ACC112 (cell line): ENCODE data around the gene STAB2.
"Not testable (repeated sequence)": the region's sequence is repeated elsewhere in the genome, so short reads cannot be mapped to it uniquely, and the experiment has no call there.

Experiments used
- H2AFZ ChIP-seq: fragments of 200-600 bp; sonication (generic); one replicate; pipeline ENCODE4 v1.6.0; 2017; ENCODE audit warnings: antibody characterized with exemption, low read length; ENCODE audit not compliant: unreplicated experiment
- H3K27ac ChIP-seq: fragments of 200-600 bp; sonication (generic); 2 replicates; pipeline ENCODE4 v1.5.1; 2014; ENCODE audit warnings: low read depth, mild to moderate bottlenecking, antibody characterized with exemption, low read length, moderate library complexity
- H3K27me3 ChIP-seq: fragments of 200-600 bp; sonication (generic); 2 replicates; pipeline ENCODE4 v1.6.1; 2014; ENCODE audit warnings: mild to moderate bottlenecking, antibody characterized with exemption, low read length, moderate library complexity, mixed read lengths; ENCODE audit not compliant: insufficient read depth
- H3K36me3 ChIP-seq: fragments of 200-600 bp; sonication (generic); 2 replicates; pipeline ENCODE4 v1.6.1; 2016; ENCODE audit warnings: mild to moderate bottlenecking, antibody characterized with exemption, low read length, moderate library complexity, mixed read lengths; ENCODE audit not compliant: insufficient read depth
- H3K4me1 ChIP-seq: fragments of 200-600 bp; sonication (generic); one replicate; pipeline ENCODE4 v1.6.1; 2016; ENCODE audit warnings: low read length, mixed read lengths; ENCODE audit not compliant: insufficient read depth, unreplicated experiment, control insufficient read depth
- H3K4me3 ChIP-seq: fragments of 200-600 bp; sonication (generic); 2 replicates; pipeline ENCODE4 v1.5.1; 2014; ENCODE audit warnings: mild to moderate bottlenecking, low read depth, low read length
- H3K79me2 ChIP-seq: fragments of 200-600 bp; sonication (generic); one replicate; pipeline ENCODE4 v1.6.0; 2016; ENCODE audit warnings: low read length; ENCODE audit not compliant: control insufficient read depth, unreplicated experiment, insufficient read depth

The STAB2 gene

DNA sequence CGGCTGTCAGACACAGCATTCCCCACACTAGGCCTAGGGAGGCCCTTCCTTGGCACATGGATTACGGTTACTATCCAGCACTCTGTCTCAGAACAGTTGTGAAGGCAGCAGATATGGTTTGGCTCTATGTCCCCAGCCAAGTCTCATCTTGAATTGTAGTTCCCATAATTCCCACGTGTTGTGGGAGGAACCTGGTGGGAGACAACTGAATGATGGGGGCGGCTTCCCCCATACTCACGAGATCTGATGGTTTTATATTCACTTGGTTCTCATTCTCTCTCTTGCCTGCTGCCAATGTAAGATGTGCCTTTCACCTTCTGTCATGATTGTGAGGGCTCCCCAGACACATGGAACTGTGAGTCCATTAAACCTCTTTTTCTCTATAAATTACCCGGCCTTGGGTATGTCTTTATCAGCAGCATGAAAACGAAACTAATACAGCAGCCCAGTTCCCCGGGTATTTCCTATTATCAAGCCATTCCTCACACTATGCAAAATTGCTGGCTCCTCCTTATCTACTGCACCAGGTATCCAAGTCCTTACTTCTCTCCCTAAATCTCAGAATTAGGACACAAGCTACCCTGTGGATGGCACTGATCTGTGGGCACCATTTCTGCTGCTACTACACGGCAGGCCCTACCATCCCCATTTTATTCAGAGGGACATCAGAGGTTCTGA, 220.6 kb downstream of the STAB2 start:
- no peak overlapping the region for H3K4me3 ChIP-seq
- H2AFZ ChIP-seq = no peak overlapping the region
- no peaks in the 10 kb centered on the region for H3K36me3 ChIP-seq
- no peaks in the 10 kb centered on the region for H3K79me2 ChIP-seq
- H3K27ac ChIP-seq = 0 out of 2 replicates have a peak overlapping the region, but pooled peaks have one; percentile 91
- H3K27me3 ChIP-seq = no peaks in the 10 kb centered on the region
- H3K4me1 ChIP-seq = peaks cover 32% of the 10 kb centered on the region

DNA sequence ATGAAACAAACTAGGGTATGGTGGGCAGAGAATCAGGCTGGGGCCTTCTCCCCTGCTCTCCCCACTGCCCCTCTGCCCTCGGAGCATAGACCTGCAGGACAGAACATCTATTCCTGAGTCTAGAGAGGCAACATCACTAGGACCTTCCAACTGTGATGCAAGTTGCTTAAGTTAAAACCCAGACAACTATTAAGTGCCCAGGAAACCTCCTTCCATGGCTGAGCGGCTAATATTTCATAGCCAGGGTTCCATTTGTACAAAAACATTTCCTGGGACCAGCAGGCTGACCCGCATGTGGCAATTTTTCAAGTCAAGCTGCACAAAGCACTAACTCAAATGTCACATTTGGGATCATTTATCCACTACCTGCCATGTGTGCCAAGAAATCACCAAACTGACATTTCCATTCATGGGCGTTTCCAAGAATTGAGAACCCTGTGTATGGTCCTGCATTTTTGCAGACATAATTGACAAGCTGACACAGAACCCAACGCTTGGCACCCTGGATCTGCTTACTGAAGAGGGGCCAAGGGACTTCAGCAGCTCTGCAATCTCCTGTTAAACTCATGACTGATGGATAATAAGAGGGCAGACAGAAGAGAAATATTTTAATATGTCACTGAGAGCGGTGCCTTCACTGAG, 221.3 kb downstream of the STAB2 start:
- Histone ChIP-seq H2AFZ (no peak overlapping the region), H3K4me3 (no peak overlapping the region), H3K4me1 (peaks cover 30% of the 10 kb centered on the region), H3K27ac (no peak overlapping the region), H3K79me2 (no peaks in the 10 kb centered on the region), H3K27me3 (no peaks in the 10 kb centered on the region), H3K36me3 (no peaks in the 10 kb centered on the region)

DNA sequence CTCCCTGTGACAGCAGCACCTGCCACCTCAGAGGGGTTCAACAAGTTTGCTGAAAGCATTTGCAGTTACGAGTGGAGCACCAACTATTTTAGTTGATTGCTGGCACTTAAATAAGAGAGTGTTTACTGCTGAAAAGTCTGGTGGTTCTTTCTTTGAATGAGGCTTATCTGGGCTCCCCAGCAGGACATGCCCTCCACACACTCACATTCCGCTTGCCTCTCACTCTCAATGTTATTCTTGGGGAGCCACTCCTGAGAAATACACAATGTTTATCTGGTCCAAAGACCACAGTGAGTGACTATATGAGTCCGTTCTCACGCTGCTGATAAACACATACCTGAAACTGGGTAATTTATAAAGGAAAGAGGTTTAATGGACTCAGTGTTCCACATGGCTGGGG, 222.1 kb downstream of the STAB2 start:
- Histone ChIP-seq H3K27ac (no peak overlapping the region), H3K27me3 (no peaks in the 10 kb centered on the region), H2AFZ (no peak overlapping the region), H3K79me2 (no peaks in the 10 kb centered on the region), H3K4me1 (peaks cover 28% of the 10 kb centered on the region), H3K36me3 (no peaks in the 10 kb centered on the region), H3K4me3 (no peak overlapping the region)

GRCh38 chr12:103809639-103810038, 222.6 kb downstream of the STAB2 start:
- not testable (repeated sequence) for H3K36me3 ChIP-seq, H3K79me2 ChIP-seq

DNA sequence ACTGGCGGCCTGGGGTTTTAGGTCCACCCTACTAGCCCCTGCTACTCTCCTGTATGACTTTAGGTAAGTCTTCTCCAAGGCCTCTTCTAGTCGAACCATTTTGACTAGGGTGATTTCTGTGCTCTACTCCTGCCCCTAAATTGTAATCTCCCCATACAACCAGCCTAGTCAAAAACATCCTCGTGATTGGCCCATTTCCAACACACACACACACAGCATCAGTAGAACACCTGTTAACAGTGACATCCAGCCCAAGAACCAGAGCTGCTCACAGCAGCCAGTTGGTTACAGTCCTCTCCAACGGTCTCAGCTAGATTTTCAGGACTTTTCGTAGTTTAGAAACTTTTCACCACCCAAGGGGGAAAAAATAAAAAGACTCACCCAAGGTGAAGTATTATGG, 223.0 kb downstream of the STAB2 start:
- no peak overlapping the region for H2AFZ ChIP-seq
- H3K36me3 ChIP-seq = no peaks in the 10 kb centered on the region
- H3K79me2 ChIP-seq = no peaks in the 10 kb centered on the region
- H3K4me1 ChIP-seq = peaks cover 22% of the 10 kb centered on the region
- H3K27me3 ChIP-seq = no peaks in the 10 kb centered on the region
- no peak overlapping the region for H3K27ac ChIP-seq
- no peak overlapping the region for H3K4me3 ChIP-seq

More at GRCh38 chr12:103809639-103810038, 222.6 kb downstream of the STAB2 start:
- not testable (repeated sequence) for H3K27me3 ChIP-seq, H3K4me3 ChIP-seq, H3K27ac ChIP-seq, H2AFZ ChIP-seq
- H3K4me1 ChIP-seq = peaks cover 23% of the 10 kb centered on the region

DNA sequence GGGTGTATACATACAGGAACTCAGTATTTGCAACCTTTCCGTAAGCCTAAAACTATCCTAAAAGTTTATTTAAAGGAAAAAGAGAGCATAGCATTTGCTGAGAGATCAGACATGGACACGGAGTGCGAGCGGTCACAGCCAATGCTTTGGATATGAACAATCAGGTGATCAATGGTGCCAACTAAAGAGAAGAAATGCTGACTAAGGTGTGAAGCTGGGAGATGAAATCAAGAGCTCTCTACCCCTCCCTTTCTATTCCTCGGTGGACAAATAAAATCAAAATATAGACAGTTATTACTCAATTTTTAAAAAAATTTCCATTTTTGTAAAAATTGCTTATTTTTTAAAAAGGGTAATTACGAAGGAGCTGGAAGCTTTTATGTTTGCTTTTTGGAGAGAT, 224.7 kb downstream of the STAB2 start:
- H3K4me1 ChIP-seq = peaks cover 8% of the 10 kb centered on the region
- no peak overlapping the region for H2AFZ ChIP-seq
- no peak overlapping the region for H3K27ac ChIP-seq
- no peaks in the 10 kb centered on the region for H3K79me2 ChIP-seq
- H3K27me3 ChIP-seq = no peaks in the 10 kb centered on the region
- no peaks in the 10 kb centered on the region for H3K36me3 ChIP-seq
- H3K4me3 ChIP-seq = no peak overlapping the region

DNA sequence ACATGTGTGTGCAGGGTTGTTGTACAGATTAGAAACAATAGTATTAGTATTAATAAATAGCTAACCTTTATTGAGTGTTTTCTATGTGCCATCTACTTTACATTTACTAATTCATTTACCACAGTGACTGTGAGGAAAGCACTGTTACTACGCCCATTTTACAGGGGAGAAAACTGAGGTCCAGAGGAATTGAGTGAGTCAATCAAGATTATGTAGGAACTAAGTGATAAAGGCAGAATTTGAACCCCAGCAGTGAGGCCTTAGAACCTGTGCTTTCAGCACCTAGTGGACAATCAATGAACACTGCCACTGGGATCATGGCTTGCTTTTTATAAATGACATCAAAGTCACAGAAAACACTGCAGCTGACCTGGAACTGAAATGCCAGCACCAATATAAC, 225.7 kb downstream of the STAB2 start:
- no peaks in the 10 kb centered on the region for H3K4me1 ChIP-seq
- H3K79me2 ChIP-seq = no peaks in the 10 kb centered on the region
- no peaks in the 10 kb centered on the region for H3K36me3 ChIP-seq
- no peak overlapping the region for H2AFZ ChIP-seq
- H3K27me3 ChIP-seq = no peaks in the 10 kb centered on the region
- H3K4me3 ChIP-seq = no peak overlapping the region
- no peak overlapping the region for H3K27ac ChIP-seq

DNA sequence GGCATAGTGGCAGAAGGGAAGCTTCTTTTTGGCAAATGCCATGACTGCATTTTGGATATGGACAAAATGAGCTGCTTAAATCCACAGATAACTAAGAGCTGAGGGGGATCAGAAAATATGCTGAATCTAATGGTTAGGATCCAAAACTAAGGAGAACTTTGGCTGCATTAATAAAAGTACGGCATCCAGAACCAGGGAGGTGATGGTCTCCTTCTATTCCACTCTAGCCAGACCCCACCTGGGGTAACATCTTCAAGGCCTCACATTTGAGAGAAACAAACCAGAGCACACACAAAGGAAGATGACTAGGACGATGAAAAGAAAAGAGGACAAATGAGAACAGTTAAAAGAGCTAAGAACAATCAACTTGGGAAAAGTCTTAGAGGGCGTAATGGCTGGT, 226.4 kb downstream of the STAB2 start:
- Histone ChIP-seq H3K27ac (no peak overlapping the region), H3K36me3 (no peaks in the 10 kb centered on the region), H2AFZ (no peak overlapping the region), H3K27me3 (no peaks in the 10 kb centered on the region), H3K79me2 (no peaks in the 10 kb centered on the region), H3K4me3 (no peak overlapping the region), H3K4me1 (no peaks in the 10 kb centered on the region)

DNA sequence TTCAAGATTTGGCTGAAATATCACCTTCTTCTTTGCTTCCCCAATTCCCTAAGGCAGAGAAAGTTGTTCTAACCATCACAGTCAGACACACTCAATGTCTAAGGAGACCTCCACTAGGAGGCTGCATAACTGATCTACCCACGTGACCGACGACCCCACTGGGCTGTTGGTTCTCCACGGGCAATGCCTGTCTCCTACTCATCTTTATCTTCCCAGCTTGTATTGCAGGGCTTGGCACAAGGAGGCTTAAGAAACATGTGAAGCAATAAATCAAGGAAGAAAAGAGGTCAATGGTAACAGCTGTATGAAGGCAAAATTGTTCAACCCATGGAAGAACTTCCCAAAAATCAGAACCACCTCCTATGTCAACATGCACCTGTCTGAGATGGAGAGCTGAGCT, 226.9 kb downstream of the STAB2 start:
- Histone ChIP-seq H3K79me2 (no peaks in the 10 kb centered on the region), H3K36me3 (no peaks in the 10 kb centered on the region), H3K4me1 (no peaks in the 10 kb centered on the region), H3K27me3 (no peaks in the 10 kb centered on the region), H2AFZ (no peak overlapping the region), H3K27ac (no peak overlapping the region), H3K4me3 (no peak overlapping the region)

- H3K4me1 ChIP-seq = no peaks in the 10 kb centered on the region
- H3K27ac ChIP-seq = no peak overlapping the region
- H3K79me2 ChIP-seq = no peaks in the 10 kb centered on the region
- H3K27me3 ChIP-seq = no peaks in the 10 kb centered on the region
- H3K36me3 ChIP-seq = no peaks in the 10 kb centered on the region
- no peak overlapping the region for H2AFZ ChIP-seq
- no peak overlapping the region for H3K4me3 ChIP-seq
Observed at GRCh38 chr12:103814436-103814835, 227.4 kb downstream of the STAB2 start.
